HepG2 (cell line): ENCODE measurements around the gene RAI14. TPM values are rescaled to one million over a fixed set of nuclear protein-coding genes. Genes with fewer than 3 reads are reported as not detected.
A peak's percentile ranks its signal among the peaks of the same experiment; 100 is the strongest.

ENCODE experiments used
- ATAC-seq: fragments of 200-7000 bp; cut with Tn5 transposase; 3 replicates; pipeline ENCODE4 v1.9.1; 2020; ENCODE audit warnings: mild to moderate bottlenecking, moderate library complexity
- BruUV-seq: library from RNA; stranded (reverse); fragments of 400-500 nt; replicated peaks from 2 replicates; lab custom pipeline; 2021; lab: Mats Ljungman, UMichigan
- CTCF ChIA-PET: fragments of 300-600 bp; formaldehyde crosslinking; extraction: SDS; loops from one replicate; lab custom pipeline; 2021; ENCODE audit warnings: low total read pairs, inconsistent platforms, low intra/inter-chr PET ratio; lab: Yijun Ruan, JAX
- POLR2A ChIA-PET: fragments of 350-600 bp; sonication (Branson Sonifier 250); formaldehyde crosslinking; loops from one replicate; lab custom pipeline; 2020; ENCODE audit warnings: antibody characterized with exemption, inconsistent platforms; lab: Yijun Ruan, JAX
- DNase-seq: peaks from one replicate; pipeline ENCODE4 v3.0.0-alpha.2; 2015; ENCODE audit warnings: low spot score
- FAIRE-seq: peaks from 3 replicates; lab custom pipeline; 2011; peaks lifted over from hg19 to GRCh38; lab: Jason Lieb, UNC
- H2AFZ ChIP-seq: one replicate; pipeline ENCODE4 v1.6.1; 2011; ENCODE audit warnings: low read length, inconsistent platforms
- H3K27ac ChIP-seq: fragments of 300-600 bp; 3 replicates; pipeline ENCODE4 v1.8.0; 2011; ENCODE audit warnings: mixed run types, mild to moderate bottlenecking, mixed read lengths, low read length, inconsistent platforms; ENCODE audit not compliant: insufficient read depth; ENCODE audit errors: extremely low read length
- H3K27me3 ChIP-seq, 2 experiments: fragments of 200-600 bp in 1 of 2; 2 replicates in 1 of 2; 3 replicates in 1 of 2; pipeline versions ENCODE4 v1.6.0 to v1.8.0; 2011; ENCODE audit warnings: low read length in 2 of 2, mild to moderate bottlenecking in 2 of 2, moderate library complexity in 2 of 2, inconsistent platforms in 1 of 2; ENCODE audit not compliant: insufficient read depth in 2 of 2, control insufficient read depth in 1 of 2
- H3K36me3 ChIP-seq, 2 experiments: fragments of 200-600 bp in 1 of 2; replicated peaks in 1 of 2; 2 replicates in 1 of 2; 3 replicates in 1 of 2; pipeline versions ENCODE4 v1.5.1 to v1.8.0; 2011; ENCODE audit warnings: low read length in 2 of 2, inconsistent platforms in 1 of 2; ENCODE audit not compliant: insufficient read depth in 2 of 2, control insufficient read depth in 1 of 2
- H3K4me1 ChIP-seq: 2 replicates; pipeline ENCODE4 v1.5.1; 2012; ENCODE audit warnings: low read length, inconsistent platforms; ENCODE audit not compliant: insufficient read depth
- H3K4me2 ChIP-seq: 2 replicates; pipeline ENCODE4 v1.6.0; 2011; ENCODE audit warnings: low read depth, low read length, inconsistent platforms
- H3K4me3 ChIP-seq, 3 experiments: fragments of 200-600 bp in 1 of 3; sonication (generic), shearing (Covaris generic) in 1 of 3; replicated peaks in 1 of 3; 2 replicates each; pipeline ENCODE4 v1.5.1; 2011 to 2016; ENCODE audit warnings: low read length in 3 of 3, inconsistent platforms in 2 of 3, low read depth in 2 of 3, mild to moderate bottlenecking in 2 of 3, control low read depth in 1 of 3, mixed read lengths in 1 of 3; ENCODE audit not compliant: insufficient read depth in 1 of 3
- H3K79me2 ChIP-seq: one replicate; pipeline ENCODE4 v1.6.1; 2011; ENCODE audit warnings: low read length, inconsistent platforms; ENCODE audit not compliant: insufficient read depth
- H3K9ac ChIP-seq: 2 replicates; pipeline ENCODE4 v1.6.0; 2011; ENCODE audit warnings: mild to moderate bottlenecking, low read depth, low read length, inconsistent platforms; ENCODE audit not compliant: insufficient read depth
- H3K9me3 ChIP-seq: 2 replicates; pipeline ENCODE4 v1.5.1; 2012; ENCODE audit warnings: mild to moderate bottlenecking, low read length
- H4K20me1 ChIP-seq: 2 replicates; pipeline ENCODE4 v1.6.0; 2011; ENCODE audit warnings: inconsistent platforms, mild to moderate bottlenecking, low read length, moderate library complexity; ENCODE audit not compliant: insufficient read depth
- ELF1 ChIP-seq: sonication (generic); formaldehyde crosslinking; IDR thresholded peaks from 2 replicates; pipeline ENCODE4 v1.4.0; 2020; ENCODE audit warnings: missing genetic modification reagents
- NFE2L2 ChIP-seq: fragments of 150-350 bp; IDR thresholded peaks from 2 replicates; pipeline ENCODE4 v1.6.1; 2014; ENCODE audit warnings: low read length
- PAX8 ChIP-seq: sonication (generic); formaldehyde crosslinking; IDR thresholded peaks from 2 replicates; pipeline ENCODE4 v1.8.0; 2022; ENCODE audit warnings: mild to moderate bottlenecking, missing genetic modification reagents, borderline replicate concordance
- PTBP1 ChIP-seq: fragments of 200-400 bp; formaldehyde crosslinking; IDR thresholded peaks from 2 replicates; pipeline ENCODE4 v1.6.1; 2018; ENCODE audit warnings: low read length, low read depth; ENCODE audit not compliant: poor library complexity, severe bottlenecking
- REST ChIP-seq, 2 experiments: IDR thresholded peaks; 2 replicates each; pipeline ENCODE4 v1.6.1; 2011 to 2012; ENCODE audit warnings: low read length in 2 of 2, borderline replicate concordance in 1 of 2, low read depth in 1 of 2, mild to moderate bottlenecking in 1 of 2, moderate library complexity in 1 of 2
- THAP7 ChIP-seq: sonication (generic); formaldehyde crosslinking; IDR thresholded peaks from 2 replicates; pipeline ENCODE4 v1.8.1; 2023; ENCODE audit warnings: mild to moderate bottlenecking, missing genetic modification reagents
- THRA ChIP-seq: sonication (generic); formaldehyde crosslinking; IDR thresholded peaks from 2 replicates; pipeline ENCODE4 v1.4.0; 2020; ENCODE audit warnings: missing genetic modification reagents, borderline replicate concordance
- ZBTB49 ChIP-seq: sonication (generic); formaldehyde crosslinking; IDR thresholded peaks from 2 replicates; pipeline ENCODE4 v1.4.0; 2020; ENCODE audit warnings: missing genetic modification reagents, borderline replicate concordance
- ZNF18 ChIP-seq: sonication (generic); formaldehyde crosslinking; IDR thresholded peaks from 2 replicates; pipeline ENCODE4 v1.8.0; 2022; ENCODE audit warnings: mild to moderate bottlenecking, missing genetic modification reagents; ENCODE audit not compliant: insufficient replicate concordance
- ZNF558 ChIP-seq: sonication (generic); formaldehyde crosslinking; IDR thresholded peaks from 2 replicates; pipeline ENCODE4 v1.9.0; 2022; ENCODE audit warnings: mild to moderate bottlenecking, missing genetic modification reagents, borderline replicate concordance
- ZNF75D ChIP-seq: sonication (generic); formaldehyde crosslinking; IDR thresholded peaks from 2 replicates; pipeline ENCODE4 v1.8.1; 2023; ENCODE audit warnings: missing genetic modification reagents, mild to moderate bottlenecking, borderline replicate concordance
- WGBS: methylation state at CpG from one replicate; pipeline ENCODE4 v1.1.6; 2017; ENCODE audit warnings: low lambda C conversion rate; 5-methylcytosine and 5-hydroxymethylcytosine counted together
- in situ Hi-C: cut with HindIII; loops from 2 replicates; pipeline ENCODE4 v1.10.0; 2017; ENCODE audit warnings: low pct_unique_long_range_greater_than_20kb; ENCODE audit not compliant: extremely low pct_ligation_motif_present
- intact Hi-C: fragments of 100-400 bp; cut with micrococcal nuclease; formaldehyde crosslinking; loops from one replicate; pipeline ENCODE4 v1.10.0; 2022; ENCODE audit not compliant: unreplicated experiment
- polyA plus RNA-seq, 8 experiments: library from polyadenylated mRNA; depleted of rRNA in 3 of 8; stranded (reverse) in 7 of 8; unstranded in 1 of 8; fragments of >200 nt; fragmentation: Illumina TruSeq in 4 of 8; extraction: Trizol in 4 of 8; gene quantifications; 2 replicates each; pipeline versions ENCODE4 v1.2.1 to v1.2.3, GENCODE V29; 2011 to 2016; ENCODE audit warnings: low read depth in 4 of 8, missing spikeins in 1 of 8, mixed read lengths in 1 of 8; ENCODE audit not compliant: insufficient read depth in 1 of 8
- total RNA-seq, 5 experiments: library from RNA; depleted of rRNA; stranded (reverse); fragments of >200 nt; fragmentation: Illumina TruSeq; extraction: Trizol; gene quantifications; 2 replicates each; pipeline ENCODE4 v1.2.3, GENCODE V29; 2016; ENCODE audit warnings: low read depth in 1 of 5

RAI14 gene
- total and polyA plus RNA-seq, 2 of the 13 experiments (the other 11 are each of a cell fraction or from before 2014, with no cell fraction given) = 12.6 to 18.2 TPM

GRCh38 chr5:34657274-34657921 is 1.3 kb downstream of the RAI14 start (continued):
- TF ChIP-seq PAX8 (no peak), ZNF558 (CRISPR knock-in tag) (no peak), THAP7 (no peak)

GRCh38 chr5:34657988-34658387 is 1.9 kb downstream of the RAI14 start:
- FAIRE-seq = no peak
- H3K9ac ChIP-seq = peak overlapping the region; percentile 72; the same call in 1 of the 2 replicates
- CTCF ChIA-PET = no interaction called here
- intact Hi-C loops (loop anchor here (2.0 to 5.0 kb wide), 3 partner anchors 99 to 259 kb away; partner anchors contain the start of genes BRIX1 and RAD1), in situ Hi-C loops (loop anchor here (10.0 kb wide), 1 partner anchor 173 kb away; no protein-coding TSS in a partner anchor)
- H3K4me3 ChIP-seq = peak overlapping the region; percentile 85 to 88 (median 87)
- H3K27me3 ChIP-seq = peaks cover 1 to 4% of the 10 kb centered on the region in 2 experiments; a peak in 3 of 5 replicates
- ATAC-seq = no peak
- H3K4me2 ChIP-seq = peak overlapping the region; percentile 96
- POLR2A ChIA-PET = interaction anchor here (2.6 kb wide), 1 partner anchor 181 kb away, joined by 9 read pairs; the partner anchor contains the start of gene TTC23L
- peaks cover 12% of the 10 kb centered on the region for H3K79me2 ChIP-seq
- peaks cover 25% of the 10 kb centered on the region for H3K4me1 ChIP-seq
- H3K36me3 ChIP-seq = no peaks in the 10 kb centered on the region
- BruUV-seq = TSS peak; percentile 42
- WGBS = 31% methylated on average over 4 of the region's 4 CpGs
- H3K9me3 ChIP-seq = no peaks in the 10 kb centered on the region
- H3K27ac ChIP-seq = no peak overlapping the region
- no peak overlapping the region for H2AFZ ChIP-seq
- H4K20me1 ChIP-seq = no peaks in the 10 kb centered on the region
- peak; percentile 10 for DNase-seq
- TF ChIP-seq ELF1 = no peak
- no peak for TF ChIP-seq ZNF75D (CRISPR knock-in tag)
- no peak for TF ChIP-seq NFE2L2
- TF ChIP-seq THRA (CRISPR knock-in tag) = no peak
- TF ChIP-seq REST (IDR thresholded peaks at IDR 0.05; ENCODE audit: borderline replicate concordance in 1 of 2, low read depth in 1 of 2, low read length in 2 of 2) = no peak
- TF ChIP-seq PTBP1 = no peak
- TF ChIP-seq ZBTB49 = no peak
- no peak for TF ChIP-seq ZNF18
